Measurements from ENCODE around the gene RBM28.

The RBM28 gene

DNA sequence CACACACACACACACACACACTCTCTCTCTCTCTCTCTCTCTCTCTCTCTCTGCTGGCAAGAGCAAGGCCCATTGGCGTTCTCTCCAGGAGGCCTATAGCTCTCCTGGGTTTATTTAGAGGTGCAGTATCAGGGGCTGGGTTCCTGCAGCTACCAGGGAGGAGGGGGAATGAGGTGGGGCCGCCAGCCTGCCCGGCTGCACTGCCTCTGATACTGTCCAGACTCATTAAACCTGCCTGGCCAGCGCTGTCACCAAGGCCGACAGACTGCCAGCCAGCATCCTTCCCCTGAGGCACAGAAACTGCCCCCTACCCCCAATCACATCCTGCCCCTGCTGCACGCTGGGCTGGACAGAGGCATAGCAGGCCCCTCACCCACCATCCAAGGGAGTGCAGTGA is 13.5 kb upstream of the RBM28 start:
- Histone ChIP-seq H4K5ac (ENCODE audit: low read length) (no peak overlapping the region), H3K9ac (ENCODE audit: low read length) (no peak overlapping the region), H2BK120ac (ENCODE audit: low read depth, low read length) (no peak overlapping the region), H3K36me3 (ENCODE audit: control insufficient read depth, insufficient read depth, low read length) (no peaks in the 10 kb centered on the region), H3K4ac (ENCODE audit: low read depth, low read length) (no peak overlapping the region), H3K18ac (ENCODE audit: low read length) (no peak overlapping the region), H3K4me3 (ENCODE audit: low read length) (no peak overlapping the region), H2BK15ac (replicated peaks; ENCODE audit: low read depth) (no peak overlapping the region), H3K23ac (ENCODE audit: low read length) (no peak overlapping the region), H4K8ac (ENCODE audit: low read depth, low read length) (no peak overlapping the region), H3K27ac (ENCODE audit: low read depth, low read length) (no peak overlapping the region), H3K56ac (ENCODE audit: low read length) (no peak overlapping the region), H3K4me2 (ENCODE audit: low read length) (no peak overlapping the region), H3K27me3 (ENCODE audit: insufficient read depth, low read length, poor library complexity) (peaks cover 19% of the 10 kb centered on the region), H2BK5ac (ENCODE audit: low read length) (no peak overlapping the region), H2AK5ac (ENCODE audit: low read length) (no peak overlapping the region), H3K4me1 (ENCODE audit: control insufficient read depth, low read depth, low read length) (peaks cover 2% of the 10 kb centered on the region), H3K79me2 (ENCODE audit: control insufficient read depth, insufficient read depth, low read length) (no peaks in the 10 kb centered on the region), H3K79me1 (ENCODE audit: low read length) (no peaks in the 10 kb centered on the region)
- WGBS (ENCODE audit: extremely low coverage, insufficient coverage, low lambda C conversion rate), result no CpG with 5 or more reads among the region's 6 CpGs
- no peak for DNase-seq

DNA sequence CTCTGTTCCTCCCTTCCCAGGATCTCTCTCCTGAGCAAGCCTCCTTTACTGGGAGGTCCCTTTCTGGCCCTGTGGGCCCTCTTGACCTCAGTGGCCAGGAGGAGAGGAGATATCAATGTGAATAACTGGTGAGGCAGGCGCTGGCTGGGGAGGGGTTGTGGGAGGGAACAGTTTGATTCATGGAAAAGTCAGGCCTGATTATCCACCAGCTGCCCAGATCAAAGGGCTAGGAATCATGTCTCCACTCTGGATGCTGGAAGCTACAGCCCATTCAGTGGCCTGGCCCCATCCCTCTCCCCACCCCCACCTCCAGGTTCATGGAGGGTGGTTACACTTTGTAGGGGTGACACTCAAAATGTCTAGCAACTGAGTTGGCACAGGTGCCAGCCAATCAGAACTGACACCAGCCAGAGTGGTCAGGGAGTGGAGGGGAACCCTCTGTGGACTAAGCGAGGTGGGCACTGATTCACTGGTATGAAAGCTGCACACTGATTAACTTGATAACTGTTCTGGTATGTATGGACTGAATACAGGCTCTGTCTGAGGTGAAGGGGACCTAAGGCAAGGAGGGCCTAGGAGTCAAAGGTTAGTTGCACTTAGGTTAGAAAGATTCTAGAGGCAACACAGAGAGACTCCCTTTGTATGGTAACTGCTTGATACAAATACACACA is 13.0 kb upstream of the RBM28 start:
- peaks cover 15% of the 10 kb centered on the region for H3K27me3 ChIP-seq (ENCODE audit: insufficient read depth, low read length, poor library complexity)
- no peak overlapping the region for H3K56ac ChIP-seq (ENCODE audit: low read length)
- H2AK5ac ChIP-seq (ENCODE audit: low read length), result no peak overlapping the region
- WGBS (ENCODE audit: extremely low coverage, insufficient coverage, low lambda C conversion rate), result no CpG with 5 or more reads among the region's 2 CpGs
- no peaks in the 10 kb centered on the region for H3K36me3 ChIP-seq (ENCODE audit: control insufficient read depth, insufficient read depth, low read length)
- no peak overlapping the region for H3K23ac ChIP-seq (ENCODE audit: low read length)
- H2BK5ac ChIP-seq (ENCODE audit: low read length), result no peak overlapping the region
- H3K27ac ChIP-seq (ENCODE audit: low read depth, low read length), result no peak overlapping the region
- peaks cover 2% of the 10 kb centered on the region for H3K4me1 ChIP-seq (ENCODE audit: control insufficient read depth, low read depth, low read length)
- no peak overlapping the region for H3K18ac ChIP-seq (ENCODE audit: low read length)
- H2BK15ac ChIP-seq (replicated peaks; ENCODE audit: low read depth), result no peak overlapping the region
- no peak overlapping the region for H3K4ac ChIP-seq (ENCODE audit: low read depth, low read length)
- H3K4me3 ChIP-seq (ENCODE audit: low read length), result no peak overlapping the region
- no peak overlapping the region for H2BK120ac ChIP-seq (ENCODE audit: low read depth, low read length)
- no peaks in the 10 kb centered on the region for H3K79me1 ChIP-seq (ENCODE audit: low read length)
- DNase-seq, result no peak
- H3K9ac ChIP-seq (ENCODE audit: low read length), result no peak overlapping the region
- H4K8ac ChIP-seq (ENCODE audit: low read depth, low read length), result no peak overlapping the region
- no peak overlapping the region for H3K4me2 ChIP-seq (ENCODE audit: low read length)
- H4K5ac ChIP-seq (ENCODE audit: low read length), result no peak overlapping the region
- H3K79me2 ChIP-seq (ENCODE audit: control insufficient read depth, insufficient read depth, low read length), result no peaks in the 10 kb centered on the region

DNA sequence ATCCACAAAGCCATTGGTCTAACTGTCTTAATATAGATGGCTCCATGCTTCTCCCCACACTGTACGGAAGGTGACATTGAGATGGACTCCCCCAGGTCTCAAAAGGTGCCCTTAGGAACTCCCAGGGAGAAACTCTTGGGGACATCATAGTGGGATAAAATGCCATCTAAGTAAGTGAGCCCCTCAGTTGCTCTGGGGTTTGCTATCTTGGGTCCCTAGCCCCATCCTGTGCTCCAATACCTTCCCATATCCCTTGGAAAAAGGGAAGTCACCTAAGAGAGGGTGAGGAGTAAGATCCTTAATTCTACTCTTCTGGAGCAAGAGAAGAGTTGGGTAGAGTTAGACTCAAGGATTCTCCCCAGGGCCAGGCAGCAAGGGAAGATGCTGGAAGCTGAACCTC is 9.9 kb upstream of the RBM28 start:
- Histone ChIP-seq H2BK15ac (replicated peaks; ENCODE audit: low read depth) (no peak overlapping the region), H4K8ac (ENCODE audit: low read depth, low read length) (no peak overlapping the region), H2BK5ac (ENCODE audit: low read length) (no peak overlapping the region), H3K4me2 (ENCODE audit: low read length) (no peak overlapping the region), H3K79me1 (ENCODE audit: low read length) (no peaks in the 10 kb centered on the region), H3K9ac (ENCODE audit: low read length) (no peak overlapping the region), H2AK5ac (ENCODE audit: low read length) (no peak overlapping the region), H3K4me1 (ENCODE audit: control insufficient read depth, low read depth, low read length) (no peaks in the 10 kb centered on the region), H2BK120ac (ENCODE audit: low read depth, low read length) (no peak overlapping the region), H3K18ac (ENCODE audit: low read length) (no peak overlapping the region), H3K4me3 (ENCODE audit: low read length) (no peak overlapping the region), H3K23ac (ENCODE audit: low read length) (no peak overlapping the region), H3K36me3 (ENCODE audit: control insufficient read depth, insufficient read depth, low read length) (no peaks in the 10 kb centered on the region), H3K27me3 (ENCODE audit: insufficient read depth, low read length, poor library complexity) (peaks cover 14% of the 10 kb centered on the region), H3K4ac (ENCODE audit: low read depth, low read length) (no peak overlapping the region), H3K79me2 (ENCODE audit: control insufficient read depth, insufficient read depth, low read length) (no peaks in the 10 kb centered on the region), H3K56ac (ENCODE audit: low read length) (no peak overlapping the region), H3K27ac (ENCODE audit: low read depth, low read length) (no peak overlapping the region), H4K5ac (ENCODE audit: low read length) (no peak overlapping the region)
- no peak for DNase-seq
- no CpG with 5 or more reads among the region's 1 CpG for WGBS (ENCODE audit: extremely low coverage, insufficient coverage, low lambda C conversion rate)

DNA sequence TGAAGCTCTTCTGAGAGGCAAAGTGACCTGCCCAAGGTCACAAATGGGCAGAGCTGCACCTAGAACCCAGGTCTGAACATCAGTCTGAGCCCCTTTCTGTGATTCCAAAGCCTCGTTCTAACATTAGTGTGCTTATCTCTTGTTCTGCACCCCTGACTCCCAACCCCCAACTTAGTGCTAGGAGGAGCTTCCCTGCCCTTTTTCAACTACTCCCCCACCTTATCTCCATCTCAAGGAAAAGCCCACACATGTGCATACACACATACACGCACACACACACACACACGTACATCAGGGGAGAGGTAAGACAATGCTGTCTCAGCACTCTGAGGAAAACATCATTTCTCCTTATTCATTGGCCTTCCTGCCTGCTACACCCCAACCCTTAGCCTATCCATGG is 9.5 kb upstream of the RBM28 start:
- no CpG with 5 or more reads among the region's 3 CpGs for WGBS (ENCODE audit: extremely low coverage, insufficient coverage, low lambda C conversion rate)
- Histone ChIP-seq H3K27me3 (ENCODE audit: insufficient read depth, low read length, poor library complexity) (peaks cover 14% of the 10 kb centered on the region), H2BK5ac (ENCODE audit: low read length) (no peak overlapping the region), H3K79me1 (ENCODE audit: low read length) (no peaks in the 10 kb centered on the region), H3K18ac (ENCODE audit: low read length) (no peak overlapping the region), H4K8ac (ENCODE audit: low read depth, low read length) (no peak overlapping the region), H3K27ac (ENCODE audit: low read depth, low read length) (no peak overlapping the region), H3K79me2 (ENCODE audit: control insufficient read depth, insufficient read depth, low read length) (no peaks in the 10 kb centered on the region), H3K4me3 (ENCODE audit: low read length) (no peak overlapping the region), H4K5ac (ENCODE audit: low read length) (no peak overlapping the region), H3K36me3 (ENCODE audit: control insufficient read depth, insufficient read depth, low read length) (no peaks in the 10 kb centered on the region), H3K56ac (ENCODE audit: low read length) (no peak overlapping the region), H3K4me1 (ENCODE audit: control insufficient read depth, low read depth, low read length) (no peaks in the 10 kb centered on the region), H3K23ac (ENCODE audit: low read length) (no peak overlapping the region), H2BK15ac (replicated peaks; ENCODE audit: low read depth) (no peak overlapping the region), H3K9ac (ENCODE audit: low read length) (no peak overlapping the region), H3K4ac (ENCODE audit: low read depth, low read length) (no peak overlapping the region), H2AK5ac (ENCODE audit: low read length) (no peak overlapping the region), H3K4me2 (ENCODE audit: low read length) (no peak overlapping the region), H2BK120ac (ENCODE audit: low read depth, low read length) (no peak overlapping the region)
- DNase-seq, result no peak

DNA sequence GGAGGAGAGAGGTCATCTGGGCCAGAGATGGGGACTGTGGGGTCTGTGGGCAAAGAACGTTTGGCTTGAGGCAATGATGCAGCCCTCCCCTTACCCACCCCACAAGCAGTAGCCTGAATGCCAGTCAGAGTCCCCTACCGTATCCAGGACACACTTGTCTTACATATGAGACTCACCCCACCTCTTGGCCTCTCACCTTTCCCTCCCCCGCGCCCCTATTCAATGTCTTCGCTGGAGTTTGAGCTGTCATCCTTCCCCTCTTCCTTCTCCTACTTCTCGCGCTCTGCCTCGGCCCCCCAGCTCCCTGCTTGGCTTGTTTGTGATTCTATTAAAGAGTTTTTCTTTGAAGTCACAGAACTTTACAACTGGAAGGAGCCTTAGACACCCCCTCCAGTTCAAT is 8.9 kb upstream of the RBM28 start:
- H2BK5ac ChIP-seq (ENCODE audit: low read length), result no peak overlapping the region
- H3K23ac ChIP-seq (ENCODE audit: low read length), result no peak overlapping the region
- H3K4me1 ChIP-seq (ENCODE audit: control insufficient read depth, low read depth, low read length), result no peaks in the 10 kb centered on the region
- H3K27ac ChIP-seq (ENCODE audit: low read depth, low read length), result no peak overlapping the region
- H3K4me3 ChIP-seq (ENCODE audit: low read length), result no peak overlapping the region
- H2BK15ac ChIP-seq (replicated peaks; ENCODE audit: low read depth), result no peak overlapping the region
- no CpG with 5 or more reads among the region's 8 CpGs for WGBS (ENCODE audit: extremely low coverage, insufficient coverage, low lambda C conversion rate)
- no peak overlapping the region for H3K9ac ChIP-seq (ENCODE audit: low read length)
- no peak overlapping the region for H3K4ac ChIP-seq (ENCODE audit: low read depth, low read length)
- H3K36me3 ChIP-seq (ENCODE audit: control insufficient read depth, insufficient read depth, low read length), result no peaks in the 10 kb centered on the region
- H3K56ac ChIP-seq (ENCODE audit: low read length), result peak overlapping the region; percentile 58
- H3K27me3 ChIP-seq (ENCODE audit: insufficient read depth, low read length, poor library complexity), result peaks cover 14% of the 10 kb centered on the region
- no peak overlapping the region for H2BK120ac ChIP-seq (ENCODE audit: low read depth, low read length)
- H2AK5ac ChIP-seq (ENCODE audit: low read length), result no peak overlapping the region
- DNase-seq, result no peak
- no peak overlapping the region for H4K5ac ChIP-seq (ENCODE audit: low read length)
- no peaks in the 10 kb centered on the region for H3K79me2 ChIP-seq (ENCODE audit: control insufficient read depth, insufficient read depth, low read length)
- H3K18ac ChIP-seq (ENCODE audit: low read length), result no peak overlapping the region
- no peaks in the 10 kb centered on the region for H3K79me1 ChIP-seq (ENCODE audit: low read length)
- H4K8ac ChIP-seq (ENCODE audit: low read depth, low read length), result no peak overlapping the region
- H3K4me2 ChIP-seq (ENCODE audit: low read length), result no peak overlapping the region

DNA sequence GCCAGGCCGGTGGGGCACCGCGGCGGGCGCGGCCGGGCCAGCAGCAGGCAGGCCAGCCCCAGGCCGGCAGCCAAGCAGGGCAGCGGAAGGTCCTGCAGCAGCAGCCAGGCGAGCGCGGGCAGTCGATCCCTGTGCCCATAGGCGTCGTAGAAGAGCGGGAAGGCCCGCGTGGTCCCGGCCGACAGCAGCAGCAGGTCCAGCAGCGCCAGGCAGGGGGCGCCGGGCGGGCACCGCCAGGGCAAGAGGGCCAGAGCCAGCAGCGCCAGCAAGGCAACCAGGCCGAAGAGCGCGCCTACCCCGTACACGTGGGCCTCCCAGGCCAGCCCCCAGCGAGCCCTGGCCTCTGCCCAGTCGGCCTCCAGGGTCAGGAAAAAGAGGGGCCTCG is 8.4 kb upstream of the RBM28 start:
- Histone ChIP-seq H3K27ac (ENCODE audit: low read depth, low read length) (no peak overlapping the region), H2BK120ac (ENCODE audit: low read depth, low read length) (no peak overlapping the region), H3K79me1 (ENCODE audit: low read length) (no peaks in the 10 kb centered on the region), H3K36me3 (ENCODE audit: control insufficient read depth, insufficient read depth, low read length) (no peaks in the 10 kb centered on the region), H3K4me3 (ENCODE audit: low read length) (no peak overlapping the region), H2AK5ac (ENCODE audit: low read length) (no peak overlapping the region), H4K8ac (ENCODE audit: low read depth, low read length) (no peak overlapping the region), H3K23ac (ENCODE audit: low read length) (no peak overlapping the region), H3K27me3 (ENCODE audit: insufficient read depth, low read length, poor library complexity) (peaks cover 14% of the 10 kb centered on the region), H3K9ac (ENCODE audit: low read length) (no peak overlapping the region), H3K79me2 (ENCODE audit: control insufficient read depth, insufficient read depth, low read length) (no peaks in the 10 kb centered on the region), H3K4me1 (ENCODE audit: control insufficient read depth, low read depth, low read length) (no peaks in the 10 kb centered on the region), H4K5ac (ENCODE audit: low read length) (no peak overlapping the region), H3K18ac (ENCODE audit: low read length) (no peak overlapping the region), H3K56ac (ENCODE audit: low read length) (peak overlapping the region; percentile 58), H3K4me2 (ENCODE audit: low read length) (no peak overlapping the region), H3K4ac (ENCODE audit: low read depth, low read length) (no peak overlapping the region), H2BK5ac (ENCODE audit: low read length) (no peak overlapping the region), H2BK15ac (replicated peaks; ENCODE audit: low read depth) (no peak overlapping the region)
- WGBS (ENCODE audit: extremely low coverage, insufficient coverage, low lambda C conversion rate), result no CpG with 5 or more reads among the region's 34 CpGs
- peak; percentile 89 for DNase-seq
